GM18526 (cell line): Measurements from ENCODE around the gene DNAJC5.

Experiments used
- POLR2A ChIP-seq: IDR thresholded peaks from 3 replicates; pipeline ENCODE4 v1.6.1; 2011; ENCODE audit not compliant: insufficient read length; ENCODE audit errors: extremely low read depth

Gene DNAJC5

DNA sequence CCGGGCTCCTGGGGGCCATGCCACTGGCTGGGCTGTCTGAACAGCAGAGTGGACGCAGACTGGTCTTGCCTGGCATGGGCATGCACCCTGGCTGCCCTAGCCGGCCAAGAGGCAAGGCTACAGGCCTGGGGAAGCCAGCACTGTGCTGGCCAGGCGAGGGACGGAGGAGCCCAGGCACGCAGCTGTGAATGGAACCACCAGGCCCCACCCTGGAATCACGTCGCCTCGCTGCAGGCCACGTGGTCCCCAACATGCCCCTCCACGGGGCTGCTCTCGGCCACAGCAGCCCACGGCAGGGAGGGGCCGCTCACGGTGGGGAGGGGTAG lies 57.2 kb downstream of the DNAJC5 start:
- TF ChIP-seq POLR2A = no peak

DNA sequence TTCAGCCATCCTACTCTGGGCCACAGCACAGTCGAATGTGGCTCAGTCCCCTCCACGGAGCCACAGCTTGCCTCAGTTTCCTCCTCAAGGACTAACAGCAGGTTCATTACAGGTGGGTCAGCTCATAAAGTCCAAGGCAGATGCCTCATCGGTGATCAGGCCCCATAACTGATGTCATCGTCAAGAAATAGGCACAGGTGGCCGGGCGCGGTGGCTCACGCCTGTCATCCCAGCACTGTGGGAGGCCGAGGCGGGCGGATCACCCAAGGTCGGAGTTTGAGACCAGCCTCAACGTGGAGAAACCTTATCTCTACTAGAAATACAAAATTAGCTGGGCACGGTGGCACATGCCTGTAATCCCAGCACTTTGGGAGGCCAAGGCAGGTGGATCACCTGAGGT lies 57.8 kb downstream of the DNAJC5 start:
- TF ChIP-seq POLR2A = no peak

DNA sequence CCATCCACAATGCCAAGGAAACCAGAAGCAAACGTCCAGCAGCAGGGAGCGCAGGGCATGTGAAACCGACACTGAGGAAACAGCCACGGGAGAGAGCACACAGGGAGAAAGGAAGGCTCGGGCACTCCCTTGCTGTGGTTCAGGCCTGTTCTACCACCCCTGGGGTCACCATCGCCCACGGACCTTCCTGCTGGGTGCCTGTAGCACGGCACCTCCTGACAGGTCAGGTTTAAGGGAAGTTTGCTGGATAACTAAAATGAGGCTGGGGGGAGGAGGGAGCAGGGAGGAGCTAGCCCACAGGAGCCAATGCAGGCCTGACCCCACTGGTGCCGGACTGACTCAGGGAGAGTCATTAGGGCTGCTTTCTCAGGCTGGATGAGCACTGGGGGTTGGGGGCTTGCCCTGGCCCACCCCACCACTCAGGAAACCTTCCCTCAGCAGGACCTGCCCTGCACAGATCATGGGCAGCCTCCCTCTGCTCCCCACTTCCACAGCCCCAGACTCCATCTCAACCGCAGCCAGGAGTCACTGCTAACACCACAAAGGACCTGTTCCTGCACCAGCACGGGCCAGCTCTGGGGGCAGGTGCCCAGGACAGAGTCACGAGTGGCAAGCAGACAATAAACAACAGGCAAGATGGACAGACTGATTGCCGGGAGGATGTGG lies 59.0 kb downstream of the DNAJC5 start:
- TF ChIP-seq POLR2A = no peak

DNA sequence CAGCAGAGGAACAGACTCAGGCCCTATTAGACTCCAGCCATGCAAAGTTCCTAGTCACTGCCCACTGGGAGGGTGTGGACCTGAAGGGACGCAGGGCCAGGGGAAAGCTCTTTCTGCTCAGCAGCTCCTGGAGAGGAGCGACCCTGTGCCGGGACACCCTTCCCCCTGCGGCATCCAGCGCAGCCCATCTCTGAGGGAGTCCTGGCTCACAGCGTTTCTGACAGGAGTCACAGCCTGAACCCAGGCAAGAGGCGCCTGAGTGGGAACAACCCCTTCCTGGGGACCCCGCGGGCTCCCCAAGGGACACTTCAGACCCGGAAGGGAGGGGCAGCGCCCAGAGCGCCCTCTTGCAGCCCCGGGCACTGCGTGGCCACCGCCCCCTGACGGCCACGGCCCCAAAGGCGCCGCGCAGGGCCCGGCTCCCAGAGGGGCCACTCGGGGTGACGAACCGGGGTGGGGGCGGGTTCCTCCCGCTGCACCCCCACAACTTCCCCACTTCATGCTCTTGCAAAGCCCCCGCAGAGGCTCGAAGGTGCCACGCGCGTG lies 60.4 kb downstream of the DNAJC5 start:
- TF ChIP-seq POLR2A = no peak

DNA sequence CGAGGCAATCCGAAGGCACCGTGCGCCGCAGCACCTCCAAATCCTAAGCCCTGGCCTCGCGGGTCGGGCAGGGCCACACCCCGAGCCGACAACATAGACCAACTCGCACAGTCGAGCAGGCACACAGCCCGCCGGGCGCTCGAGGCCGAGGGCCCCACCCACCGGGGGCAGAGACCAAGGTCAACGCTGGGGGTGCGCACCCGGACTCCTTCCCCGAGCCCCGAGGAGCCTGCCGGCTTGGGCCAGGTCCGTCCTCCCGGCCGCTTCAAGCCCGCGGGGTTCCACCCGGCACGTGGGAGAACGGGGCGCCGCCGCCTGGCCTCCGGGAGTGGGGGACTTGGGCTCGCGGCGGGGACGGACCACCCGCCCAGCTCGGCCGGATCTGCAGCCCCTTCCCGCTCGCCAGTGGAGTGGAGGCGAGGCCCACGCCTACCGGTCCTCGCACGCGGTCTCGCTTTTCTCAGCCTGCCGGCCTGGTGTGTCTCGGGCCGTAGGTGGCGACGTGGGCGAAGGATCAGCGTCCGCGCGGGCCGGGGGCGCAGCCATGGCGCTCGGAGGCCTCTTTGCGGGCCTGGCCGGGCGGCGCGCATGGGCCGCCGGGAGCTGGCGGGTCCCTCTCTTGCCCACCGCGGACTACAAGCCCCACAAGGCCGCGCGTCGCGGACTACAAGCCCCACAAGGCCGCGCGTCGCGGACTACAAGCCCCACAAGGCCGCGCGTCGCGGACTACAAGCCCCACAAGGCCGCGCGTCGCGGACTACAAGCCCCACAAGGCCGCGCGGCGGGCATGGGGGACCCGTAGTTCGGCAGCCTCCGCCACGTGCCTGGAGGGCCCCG lies 61.1 kb downstream of the DNAJC5 start, which contains the start of gene UCKL1:
Gene UCKL1, minus strand, starts transcription at position 590 of the 837 bp plus-strand sequence. Its CDS starts 44 bp downstream, at position 546.
- TF ChIP-seq POLR2A = peak; percentile 77

DNA sequence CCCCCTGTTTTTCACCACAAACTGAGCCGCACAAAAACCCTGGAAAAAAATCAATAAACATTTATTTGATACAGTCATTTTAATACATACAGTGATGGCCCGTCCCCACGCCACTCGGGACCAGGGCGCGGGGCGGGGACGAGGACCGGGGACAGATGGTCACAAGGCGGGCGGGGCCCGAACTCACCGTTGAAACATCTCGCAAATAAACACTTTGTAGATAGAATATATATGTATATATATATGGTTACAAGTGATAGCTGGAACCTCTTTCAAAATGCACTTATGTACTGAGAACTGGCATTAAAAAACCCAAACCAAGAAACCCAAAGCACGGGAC lies 61.7 kb downstream of the DNAJC5 start:
- TF ChIP-seq POLR2A = no peak

DNA sequence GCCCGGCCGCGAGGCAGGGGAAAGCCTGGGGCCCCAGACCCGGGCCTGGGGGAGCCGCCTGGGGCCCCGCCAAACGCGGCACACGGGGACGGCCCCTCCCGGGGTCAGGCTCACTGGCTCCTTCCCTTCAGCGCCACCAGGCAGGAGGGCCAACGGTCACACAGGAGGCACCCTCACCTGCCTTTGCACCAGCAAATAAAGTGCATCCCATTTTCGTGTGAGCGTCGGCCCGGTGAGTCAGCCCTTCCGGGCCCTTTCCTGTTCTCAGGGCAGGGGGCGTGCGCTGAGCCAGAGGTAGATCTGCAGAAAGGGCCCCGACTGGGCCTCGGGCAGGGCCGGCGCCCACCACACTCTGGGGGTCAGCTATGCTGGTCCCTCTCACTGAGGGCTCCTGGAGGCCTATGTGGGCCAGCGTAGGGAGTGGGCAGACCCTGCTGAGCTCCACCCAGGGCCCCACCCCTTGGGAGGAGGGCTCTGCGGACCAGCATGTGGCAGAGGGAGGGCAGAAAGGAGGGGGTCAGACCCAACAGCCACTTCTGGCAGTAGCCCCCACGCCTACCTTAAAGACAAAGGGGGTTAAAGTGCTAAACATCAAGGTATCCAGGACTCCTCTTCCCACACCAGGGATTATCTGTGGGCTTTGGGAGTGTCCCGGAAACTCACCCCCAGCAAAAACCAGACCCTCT lies 62.2 kb downstream of the DNAJC5 start:
- TF ChIP-seq POLR2A = peak; percentile 30

DNA sequence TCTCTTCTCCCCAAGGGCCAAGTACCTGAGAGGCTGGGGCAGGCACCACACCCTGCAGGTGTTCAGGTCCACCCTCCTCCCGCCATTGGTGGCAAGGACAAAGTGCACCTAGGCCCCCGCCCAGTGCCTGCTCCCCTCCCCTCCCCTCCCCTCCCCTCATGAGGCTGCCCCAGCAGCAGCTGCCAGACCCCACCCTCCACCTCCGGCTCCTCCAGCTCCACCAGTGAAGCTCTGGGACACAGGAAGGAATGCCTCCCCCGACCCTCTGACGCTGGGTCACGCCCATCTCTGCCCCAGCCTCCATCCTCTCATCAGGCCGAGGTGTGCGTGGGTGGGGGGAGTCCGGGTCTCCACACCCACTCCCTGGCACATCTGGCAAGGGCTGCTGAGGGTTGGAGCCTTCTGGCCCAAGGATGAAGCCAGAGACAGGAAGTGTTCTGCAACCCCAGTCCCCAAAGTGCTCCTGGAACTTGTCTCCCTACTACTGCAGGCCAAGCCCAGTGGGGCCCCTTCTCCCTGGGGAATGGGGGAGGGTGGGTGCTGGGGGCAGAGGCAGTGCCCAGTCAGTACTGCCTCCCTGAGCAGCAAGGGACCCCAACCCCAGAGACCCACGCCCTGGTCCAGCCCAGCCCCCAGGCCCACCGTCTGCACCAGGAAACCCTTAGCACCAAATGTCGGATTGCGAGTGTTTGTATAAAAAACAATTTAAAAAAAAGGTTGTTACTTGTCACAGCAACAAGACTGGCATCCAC lies 62.9 kb downstream of the DNAJC5 start:
- TF ChIP-seq POLR2A = no peak

DNA sequence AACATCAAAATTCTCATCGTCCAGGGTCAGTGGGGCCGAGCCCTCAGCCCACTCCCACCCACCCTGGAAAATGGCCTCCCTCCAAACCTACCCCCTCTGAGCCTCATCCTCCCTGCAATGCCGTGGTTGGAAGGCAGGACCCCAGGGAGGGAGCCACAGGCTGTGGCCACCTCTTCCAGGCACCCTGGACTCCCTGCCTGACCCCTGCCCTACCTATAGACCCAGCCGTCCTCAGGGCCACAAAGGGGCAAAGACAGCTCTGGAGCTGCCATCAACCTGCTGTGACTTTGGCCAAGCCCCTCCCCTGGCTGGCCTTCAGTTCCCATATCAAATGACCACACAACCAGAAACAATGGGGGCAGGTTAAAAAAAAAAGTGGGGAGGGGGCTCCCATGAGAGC lies 63.5 kb downstream of the DNAJC5 start:
- TF ChIP-seq POLR2A = no peak

DNA sequence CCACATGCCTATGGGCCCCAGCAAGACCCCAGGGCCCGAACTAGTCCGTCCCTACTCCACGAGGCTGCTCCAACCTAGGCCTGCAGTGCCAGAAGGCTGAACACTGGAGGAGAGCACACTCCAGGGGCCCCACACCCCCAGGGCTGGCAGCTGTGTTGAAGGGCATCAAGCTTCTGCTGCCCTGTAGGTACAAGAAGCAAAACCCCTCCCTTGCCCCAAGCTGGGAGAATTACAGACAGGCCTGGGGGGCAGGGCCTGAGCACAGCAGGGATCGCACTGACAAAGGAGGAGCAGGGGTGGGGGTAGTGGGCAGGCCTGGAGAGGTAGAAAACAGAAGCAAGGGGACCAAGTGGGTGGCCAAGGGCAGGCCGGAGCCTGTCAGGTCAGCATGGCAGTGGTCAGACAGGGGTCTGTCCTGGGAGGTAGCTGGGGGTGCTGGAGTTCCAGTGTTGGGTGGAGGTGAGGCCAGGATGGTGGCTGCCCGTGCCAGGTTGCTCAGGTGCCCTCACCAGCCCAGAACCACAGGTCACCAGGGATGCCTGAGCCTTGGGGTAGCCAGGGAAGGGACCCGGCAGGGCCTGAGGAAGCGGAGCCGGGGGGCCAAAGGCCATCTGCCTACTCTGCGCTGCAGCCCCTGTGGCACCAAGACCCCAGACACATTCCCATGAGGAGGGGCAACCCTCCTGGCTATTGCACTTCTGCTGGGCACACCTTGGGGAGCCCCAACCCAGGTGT lies 64.2 kb downstream of the DNAJC5 start:
- TF ChIP-seq POLR2A = no peak

DNA sequence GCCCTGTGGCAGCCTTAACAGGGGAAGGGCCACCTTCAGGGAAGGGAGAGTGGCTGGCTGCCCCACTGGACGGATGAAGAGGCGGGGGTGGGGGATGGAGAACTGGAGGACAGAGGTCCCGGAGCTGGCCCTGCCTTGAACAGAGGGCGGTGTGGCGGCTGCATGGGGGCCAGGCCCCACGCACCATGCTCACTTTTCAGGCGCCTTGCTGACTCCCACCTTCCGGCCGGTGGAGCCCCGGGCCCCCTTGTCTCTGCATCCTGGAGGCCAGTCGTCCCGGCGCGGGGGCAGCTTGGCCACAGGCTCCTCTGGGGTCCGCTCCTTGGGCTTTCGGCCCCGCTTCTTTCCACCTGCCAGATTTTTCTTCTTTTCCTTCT lies 64.8 kb downstream of the DNAJC5 start:
- TF ChIP-seq POLR2A = no peak

DNA sequence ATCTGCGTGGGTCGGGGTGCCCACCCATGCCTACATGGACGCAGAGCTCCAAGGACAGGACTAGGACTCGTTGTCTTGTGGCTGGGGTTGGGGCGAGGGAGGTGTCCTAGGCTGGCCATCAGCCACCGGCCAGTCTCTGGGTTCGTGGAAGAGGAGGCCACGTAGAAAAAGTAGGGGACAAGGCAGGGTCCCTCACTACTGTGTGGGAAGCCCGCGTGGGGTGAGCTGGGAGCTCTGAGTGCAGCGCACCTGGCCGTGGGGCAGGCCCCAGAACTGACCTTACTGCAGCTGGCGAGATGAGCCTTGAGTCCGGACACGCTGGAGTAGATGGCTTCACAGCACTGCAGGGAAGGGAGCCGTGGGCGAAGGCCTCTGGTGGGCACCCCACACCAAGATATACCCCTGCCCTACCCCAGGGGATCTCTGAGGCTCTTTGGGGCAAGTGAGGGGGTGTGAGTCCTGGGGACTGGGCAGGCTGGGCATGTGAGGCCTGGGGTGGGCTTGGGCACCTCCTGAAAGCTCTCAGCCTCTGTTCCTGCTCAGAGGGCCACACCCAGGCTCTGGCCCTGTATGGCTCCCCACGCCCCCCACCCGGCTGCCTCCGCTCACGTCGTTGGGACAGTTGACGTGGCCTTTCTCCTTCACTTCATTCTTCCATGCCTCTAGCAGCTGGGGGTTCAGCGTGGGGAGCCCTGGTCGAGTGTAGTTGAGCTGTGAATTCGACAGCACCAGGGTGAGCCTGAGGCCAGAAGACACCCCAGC lies 66.9 kb downstream of the DNAJC5 start:
- no peak for TF ChIP-seq POLR2A

DNA sequence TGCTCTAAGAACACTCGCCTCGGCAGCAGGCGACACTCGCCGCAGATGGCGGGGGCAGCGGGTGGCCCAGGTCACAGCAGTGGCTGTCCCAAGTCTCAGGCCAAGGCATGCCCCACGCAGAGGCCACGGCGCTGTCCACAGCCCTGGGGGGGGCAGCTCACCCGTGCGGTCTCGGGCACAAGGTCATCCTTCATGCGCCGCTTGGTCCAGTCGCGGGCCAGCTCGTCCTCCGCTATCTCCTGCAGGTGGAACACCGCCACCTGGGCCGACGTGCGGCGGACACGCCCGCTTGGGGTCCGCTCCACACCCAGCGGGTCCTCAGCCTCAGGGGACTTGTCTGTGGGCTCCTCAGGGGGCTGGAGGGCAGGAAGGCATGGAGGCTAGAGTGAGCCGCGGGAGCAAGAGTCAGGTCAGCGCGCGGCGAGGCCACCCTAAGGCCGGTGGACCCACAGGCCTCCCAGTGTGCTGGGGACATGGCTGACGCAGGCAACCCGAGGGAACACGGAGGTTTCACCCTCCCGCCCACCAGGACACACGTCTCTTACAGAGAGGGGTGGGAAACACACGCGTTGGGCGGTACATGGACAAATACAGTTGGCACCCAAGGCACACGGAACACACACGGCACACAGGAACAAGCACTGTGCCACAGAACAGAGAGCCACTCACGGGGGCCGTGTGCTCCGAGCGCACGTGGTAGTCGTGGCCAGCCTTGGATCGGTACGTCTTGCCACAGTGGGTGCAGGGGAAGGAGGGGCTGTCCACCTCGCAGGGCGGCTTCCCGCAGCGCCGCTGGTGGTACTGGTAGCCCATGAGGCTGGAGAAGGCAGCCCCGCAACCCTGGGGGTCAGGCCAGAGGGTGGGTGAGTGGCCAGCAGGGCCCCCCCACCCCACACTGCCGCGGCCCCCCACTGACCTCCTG lies 67.8 kb downstream of the DNAJC5 start:
- TF ChIP-seq POLR2A = no peak
